ENCODE data around the gene ARHGEF10L.

DNA sequence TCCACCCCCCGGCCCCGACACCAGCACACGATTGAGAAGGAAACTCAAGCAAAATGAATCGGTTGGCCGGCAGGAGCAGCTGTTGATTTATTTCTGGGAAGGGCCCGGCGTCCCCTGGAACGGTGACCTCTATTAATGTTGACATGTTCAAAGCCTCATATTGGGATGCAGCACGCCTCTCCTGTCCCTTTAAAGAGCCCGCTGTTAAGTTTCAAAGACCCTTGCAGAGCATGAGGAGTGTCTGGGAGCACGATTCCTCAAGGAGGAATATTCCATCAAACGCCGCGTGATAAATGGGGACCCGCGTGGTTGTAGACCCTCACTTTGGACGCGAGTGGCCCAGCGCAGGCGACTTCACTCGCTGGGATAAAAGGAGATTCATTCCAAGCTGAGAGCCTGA is 194.2 kb downstream of the ARHGEF10L start:
- TF ChIP-seq, protein P1, sequence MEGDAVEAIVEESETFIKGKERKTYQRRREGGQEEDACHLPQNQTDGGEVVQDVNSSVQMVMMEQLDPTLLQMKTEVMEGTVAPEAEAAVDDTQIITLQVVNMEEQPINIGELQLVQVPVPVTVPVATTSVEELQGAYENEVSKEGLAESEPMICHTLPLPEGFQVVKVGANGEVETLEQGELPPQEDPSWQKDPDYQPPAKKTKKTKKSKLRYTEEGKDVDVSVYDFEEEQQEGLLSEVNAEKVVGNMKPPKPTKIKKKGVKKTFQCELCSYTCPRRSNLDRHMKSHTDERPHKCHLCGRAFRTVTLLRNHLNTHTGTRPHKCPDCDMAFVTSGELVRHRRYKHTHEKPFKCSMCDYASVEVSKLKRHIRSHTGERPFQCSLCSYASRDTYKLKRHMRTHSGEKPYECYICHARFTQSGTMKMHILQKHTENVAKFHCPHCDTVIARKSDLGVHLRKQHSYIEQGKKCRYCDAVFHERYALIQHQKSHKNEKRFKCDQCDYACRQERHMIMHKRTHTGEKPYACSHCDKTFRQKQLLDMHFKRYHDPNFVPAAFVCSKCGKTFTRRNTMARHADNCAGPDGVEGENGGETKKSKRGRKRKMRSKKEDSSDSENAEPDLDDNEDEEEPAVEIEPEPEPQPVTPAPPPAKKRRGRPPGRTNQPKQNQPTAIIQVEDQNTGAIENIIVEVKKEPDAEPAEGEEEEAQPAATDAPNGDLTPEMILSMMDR (IDR thresholded peaks at IDR 0.05): no peak
- TF ChIP-seq POLR2A (IDR thresholded peaks at IDR 0.05): no peak
